PC-9 (cell line): Measurements from ENCODE around the gene ACRV1.

Experiments
- EZH2 ChIP-seq: fragments of 200-600 bp; sonication (generic); IDR thresholded peaks from 2 replicates; pipeline ENCODE4 v1.8.0; 2017; ENCODE audit warnings: antibody characterized with exemption, low read depth
- TF ChIP-seq, protein P1 (sequence below): fragments of 200-600 bp; sonication (generic); conservative IDR thresholded peaks from 2 replicates; pipeline ENCODE4 v1.6.1; 2017; ENCODE audit warnings: mixed run types, antibody characterized with exemption, mild to moderate bottlenecking, moderate library complexity

DNA sequence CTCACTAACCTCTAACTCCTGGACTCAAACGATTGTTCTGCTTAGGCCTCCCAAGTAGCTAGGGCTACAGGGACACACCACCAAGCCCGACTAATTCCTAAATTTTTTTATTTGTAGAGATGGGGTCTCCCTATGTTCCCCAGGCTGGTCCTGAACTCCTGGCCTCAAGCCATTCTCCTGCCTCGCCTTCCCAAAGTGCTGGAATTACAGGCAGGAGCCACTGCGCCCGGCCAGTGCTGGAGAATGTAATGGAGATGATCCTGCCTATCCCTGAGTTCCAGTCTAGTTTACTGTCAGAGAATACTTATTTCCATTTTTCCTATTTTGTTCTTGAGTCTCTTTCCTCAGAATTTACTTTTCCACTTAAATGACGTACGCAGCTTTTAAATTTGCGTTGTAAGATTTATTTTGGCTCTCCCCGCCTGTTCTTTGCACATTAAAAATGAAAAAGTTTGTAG is 55.9 kb downstream of the ACRV1 start, which contains the start of gene CHEK1:
- TF ChIP-seq, protein P1, sequence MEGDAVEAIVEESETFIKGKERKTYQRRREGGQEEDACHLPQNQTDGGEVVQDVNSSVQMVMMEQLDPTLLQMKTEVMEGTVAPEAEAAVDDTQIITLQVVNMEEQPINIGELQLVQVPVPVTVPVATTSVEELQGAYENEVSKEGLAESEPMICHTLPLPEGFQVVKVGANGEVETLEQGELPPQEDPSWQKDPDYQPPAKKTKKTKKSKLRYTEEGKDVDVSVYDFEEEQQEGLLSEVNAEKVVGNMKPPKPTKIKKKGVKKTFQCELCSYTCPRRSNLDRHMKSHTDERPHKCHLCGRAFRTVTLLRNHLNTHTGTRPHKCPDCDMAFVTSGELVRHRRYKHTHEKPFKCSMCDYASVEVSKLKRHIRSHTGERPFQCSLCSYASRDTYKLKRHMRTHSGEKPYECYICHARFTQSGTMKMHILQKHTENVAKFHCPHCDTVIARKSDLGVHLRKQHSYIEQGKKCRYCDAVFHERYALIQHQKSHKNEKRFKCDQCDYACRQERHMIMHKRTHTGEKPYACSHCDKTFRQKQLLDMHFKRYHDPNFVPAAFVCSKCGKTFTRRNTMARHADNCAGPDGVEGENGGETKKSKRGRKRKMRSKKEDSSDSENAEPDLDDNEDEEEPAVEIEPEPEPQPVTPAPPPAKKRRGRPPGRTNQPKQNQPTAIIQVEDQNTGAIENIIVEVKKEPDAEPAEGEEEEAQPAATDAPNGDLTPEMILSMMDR = no peak
- no peak for TF ChIP-seq EZH2
